NCI-H748 (cell line): ENCODE results near the gene ZSCAN22.
"Not testable (repeated sequence)": the region's sequence is repeated elsewhere in the genome, so short reads cannot be mapped to it uniquely, and the experiment has no call there.

Source experiments
- DNase-seq: peaks from one replicate; lab custom pipeline; 2025; ENCODE audit not compliant: unreplicated experiment; lab: John Stamatoyannopoulos, UW

The ZSCAN22 gene

GRCh38 chr19:58368561-58369360, 42.0 kb downstream of the ZSCAN22 start:
- DNase-seq = no peak

- DNase-seq = no peak
These were observed 45.7 kb downstream of the ZSCAN22 start for GRCh38 chr19:58372311-58373133.

- DNase-seq = no peak
These were observed 47.4 kb downstream of the ZSCAN22 start for GRCh38 chr19:58374200-58374599.

DNA sequence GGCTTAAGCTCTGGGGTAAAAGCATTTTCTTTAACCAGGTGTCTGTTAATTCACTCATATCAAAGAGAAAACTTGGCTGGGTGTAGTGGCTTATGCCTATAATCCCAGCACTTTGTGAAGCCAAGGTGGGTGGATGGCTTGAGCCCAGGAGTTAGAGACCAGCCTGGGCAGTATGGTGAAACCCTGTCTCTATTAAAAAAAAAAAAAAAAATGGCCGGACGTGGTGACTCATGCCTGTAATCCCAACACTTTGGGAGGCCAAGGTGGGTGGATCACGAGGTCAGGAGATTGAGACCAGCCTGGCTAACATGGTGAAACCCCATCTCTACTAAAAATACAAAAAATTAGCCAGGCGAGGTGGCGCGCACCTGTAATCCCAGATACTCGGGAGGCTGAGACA, 49.9 kb downstream of the ZSCAN22 start:
- not testable (repeated sequence) for DNase-seq

DNA sequence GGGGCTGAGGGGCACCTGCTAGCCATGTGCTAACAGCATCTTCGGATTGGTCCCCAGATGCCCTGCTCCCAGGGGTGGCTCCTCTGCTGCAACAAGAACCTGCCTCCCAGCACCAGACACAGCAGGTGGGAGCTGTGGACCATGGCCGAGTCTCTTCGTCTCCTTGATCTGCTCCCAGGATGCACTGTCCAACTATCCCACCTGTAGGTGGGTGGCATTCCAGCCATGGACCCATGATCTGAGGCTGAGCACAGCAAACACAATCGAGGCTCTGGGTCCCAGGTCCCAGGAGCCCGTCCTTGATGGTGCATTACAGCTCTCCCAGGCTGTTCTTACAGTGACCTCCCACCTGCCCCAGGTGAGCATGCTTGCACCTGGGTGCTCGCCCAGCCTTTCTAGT, 52.5 kb downstream of the ZSCAN22 start:
- DNase-seq = no peak

- DNase-seq = no peak
These were observed 53.4 kb downstream of the ZSCAN22 start for GRCh38 chr19:58380037-58380661.

DNA sequence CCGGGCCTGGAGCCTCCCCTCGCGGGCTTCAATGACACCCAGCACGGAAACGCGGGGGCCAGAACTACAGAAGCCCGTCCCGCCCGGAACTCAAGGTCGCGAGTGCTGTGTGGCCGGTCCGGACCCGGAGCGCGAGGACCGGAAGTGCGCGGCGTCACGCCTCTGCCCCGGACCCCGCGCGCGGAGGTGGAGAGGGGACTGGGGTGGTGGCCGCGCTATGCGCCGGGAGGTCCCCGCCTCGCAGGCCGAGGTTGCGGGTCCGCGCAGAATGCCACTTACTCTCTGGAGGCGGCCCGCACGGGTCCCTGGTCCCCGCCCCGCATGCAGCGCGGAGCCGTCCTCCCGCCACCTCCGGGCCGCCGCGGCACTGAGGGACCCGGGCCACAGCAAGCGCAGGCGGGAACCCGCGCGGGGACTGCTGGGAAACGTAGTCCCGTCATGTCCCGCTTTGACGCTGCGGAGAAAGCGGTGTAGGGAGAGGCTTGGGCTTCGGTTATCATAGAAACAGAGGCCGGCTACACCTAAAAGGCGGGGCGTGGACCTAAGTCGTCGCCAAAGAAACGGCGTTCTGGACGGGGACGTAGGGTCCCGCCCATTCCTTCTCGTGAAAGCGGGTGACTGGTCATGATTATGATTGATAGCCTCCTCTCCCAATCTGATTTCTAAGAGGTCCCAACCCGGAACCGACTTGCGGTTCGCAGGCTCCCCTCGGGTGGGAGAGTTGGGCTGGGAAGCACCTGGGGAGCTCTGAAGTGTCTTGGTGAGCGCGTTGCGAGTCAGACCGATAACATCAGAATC, 54.1 kb downstream of the ZSCAN22 start, which contains the start of gene ZNF837:
Gene ZNF837, minus strand, starts transcription at position 369 of the 798 bp plus-strand sequence. CDS start 11,698 bp downstream, outside the sequence.
- peak; percentile 100 for DNase-seq

DNA sequence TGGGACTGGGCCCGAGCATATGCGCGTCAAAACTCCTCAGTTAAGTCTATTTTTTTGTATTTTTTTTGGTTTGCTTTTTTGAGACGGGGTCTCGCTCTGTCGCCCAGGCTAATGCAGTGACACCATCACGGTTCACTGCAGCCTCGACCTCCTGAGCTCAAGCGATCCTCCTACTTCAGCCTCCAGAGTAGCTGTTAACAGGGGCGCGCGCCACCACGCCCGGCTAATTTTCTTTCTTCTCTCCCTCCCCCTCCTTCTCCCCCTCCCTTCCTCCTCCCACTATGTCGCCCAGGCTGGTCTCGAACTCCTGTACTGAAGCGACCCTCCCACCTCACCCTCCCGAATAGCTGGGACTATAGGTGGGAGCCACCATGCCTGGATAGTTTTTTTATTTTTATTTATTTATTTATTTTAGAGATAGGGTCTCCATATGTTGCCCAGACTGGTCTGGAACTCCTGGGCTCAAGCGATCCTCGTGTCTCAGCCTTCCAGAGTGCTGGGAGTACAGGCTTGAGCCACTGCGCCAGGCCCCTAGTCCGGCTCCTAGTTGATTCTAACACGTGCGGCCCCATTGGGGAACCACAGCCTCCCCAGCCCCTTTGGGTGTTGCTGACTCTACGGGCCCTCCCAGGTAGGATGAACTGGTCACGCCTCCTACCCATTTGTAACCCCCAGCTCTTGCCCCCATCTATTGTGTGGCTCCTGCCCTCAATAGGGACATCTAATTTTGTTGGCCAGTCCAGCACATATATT, 54.8 kb downstream of the ZSCAN22 start:
- no peak for DNase-seq

DNA sequence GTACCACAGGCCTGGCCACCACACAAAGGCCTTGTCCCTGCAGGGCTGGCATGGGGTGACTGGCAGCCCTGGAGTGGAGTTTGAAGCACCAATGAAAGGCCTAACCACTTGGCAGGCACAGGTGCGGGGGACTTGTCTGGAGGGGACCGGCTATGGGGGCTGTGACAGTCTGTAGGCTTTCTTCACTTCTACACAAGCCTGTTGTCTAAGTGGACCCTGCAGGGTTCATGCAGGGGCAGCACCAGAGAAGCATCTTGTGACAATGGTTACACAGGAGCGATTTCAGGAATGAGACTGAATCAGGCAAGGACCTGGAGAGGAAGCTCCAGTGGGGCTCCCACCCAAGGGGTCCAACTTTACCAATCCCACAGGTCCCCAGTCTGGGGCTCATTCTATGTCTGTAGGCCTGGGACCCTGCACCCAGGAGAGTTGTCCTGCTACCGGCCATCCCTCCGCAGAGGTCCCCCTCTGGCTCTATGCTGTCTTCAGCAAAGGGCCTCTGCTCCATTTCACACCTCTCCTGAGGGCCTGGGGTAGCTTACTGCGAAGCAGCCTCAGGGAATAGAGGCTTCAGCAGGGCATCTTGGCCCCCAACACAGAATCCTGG, 56.3 kb downstream of the ZSCAN22 start:
- no peak for DNase-seq

DNA sequence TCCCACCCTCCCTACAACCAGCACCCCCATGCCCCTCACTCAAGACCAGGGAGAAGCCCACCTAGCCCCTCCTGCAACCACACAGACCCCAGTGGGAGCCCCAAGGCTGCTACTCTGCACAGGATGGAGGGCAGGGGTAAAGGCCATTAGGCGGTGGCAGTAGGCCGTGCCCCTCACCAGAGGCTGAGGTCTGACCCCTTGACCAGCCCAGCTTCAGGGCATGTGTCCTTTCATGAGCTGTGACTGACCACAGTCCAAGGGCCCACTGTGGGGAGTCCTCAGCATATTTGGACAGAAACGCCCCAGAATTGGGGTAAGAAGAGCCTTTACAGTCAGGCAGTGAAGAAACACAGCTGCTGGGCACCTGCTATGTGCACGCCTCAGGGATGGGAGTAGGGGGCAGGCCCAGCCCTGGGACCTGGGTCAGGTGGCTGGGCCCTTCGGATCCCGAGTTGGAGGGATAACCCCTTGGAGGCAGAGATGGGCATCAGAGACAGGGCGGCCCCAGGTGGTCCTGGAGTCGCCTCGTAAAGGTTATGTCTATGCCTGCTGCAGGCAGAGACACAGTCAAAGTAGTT, 58.6 kb downstream of the ZSCAN22 start:
- DNase-seq = no peak

DNA sequence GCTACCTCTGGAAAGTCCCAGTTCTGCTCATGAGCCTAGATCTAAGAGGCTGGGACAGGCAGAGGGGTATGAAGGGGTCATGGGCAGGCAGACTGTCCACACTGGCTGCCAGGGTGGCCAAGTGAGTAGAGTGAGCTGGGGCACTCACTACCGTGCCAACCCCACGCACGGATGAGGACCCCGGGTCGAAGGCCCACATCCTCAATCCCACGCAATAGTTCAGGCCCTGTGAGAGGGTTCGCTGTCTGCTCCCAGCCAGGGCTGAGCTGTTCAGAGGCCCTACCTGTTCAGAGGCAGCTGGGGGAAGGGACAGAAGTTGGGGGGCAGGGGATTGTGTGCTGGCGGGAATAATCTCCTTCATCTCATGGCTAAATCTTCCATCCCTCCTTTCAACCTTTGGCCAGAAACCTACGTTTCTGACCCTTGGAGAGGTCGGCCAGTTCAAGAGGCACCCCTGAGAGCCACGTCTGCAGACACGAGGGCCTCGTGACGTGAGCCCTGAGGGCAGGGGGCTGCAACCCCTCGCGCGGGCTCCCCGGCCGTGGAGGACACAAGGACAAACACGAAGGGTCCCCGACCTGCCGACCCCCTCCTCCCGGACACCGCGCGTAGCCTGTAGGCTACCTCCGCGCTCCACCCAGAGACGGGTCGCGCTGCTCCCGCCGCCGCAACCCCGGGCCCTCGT, 59.2 kb downstream of the ZSCAN22 start:
- no peak for DNase-seq

GRCh38 chr19:58386576-58387337, 60.0 kb downstream of the ZSCAN22 start, which contains the start of gene RPS5:
RPS5 (plus strand) TSS chr19:58387269; CDS start chr19:58388138, 869 bp downstream.
- peak; percentile 100 for DNase-seq

DNA sequence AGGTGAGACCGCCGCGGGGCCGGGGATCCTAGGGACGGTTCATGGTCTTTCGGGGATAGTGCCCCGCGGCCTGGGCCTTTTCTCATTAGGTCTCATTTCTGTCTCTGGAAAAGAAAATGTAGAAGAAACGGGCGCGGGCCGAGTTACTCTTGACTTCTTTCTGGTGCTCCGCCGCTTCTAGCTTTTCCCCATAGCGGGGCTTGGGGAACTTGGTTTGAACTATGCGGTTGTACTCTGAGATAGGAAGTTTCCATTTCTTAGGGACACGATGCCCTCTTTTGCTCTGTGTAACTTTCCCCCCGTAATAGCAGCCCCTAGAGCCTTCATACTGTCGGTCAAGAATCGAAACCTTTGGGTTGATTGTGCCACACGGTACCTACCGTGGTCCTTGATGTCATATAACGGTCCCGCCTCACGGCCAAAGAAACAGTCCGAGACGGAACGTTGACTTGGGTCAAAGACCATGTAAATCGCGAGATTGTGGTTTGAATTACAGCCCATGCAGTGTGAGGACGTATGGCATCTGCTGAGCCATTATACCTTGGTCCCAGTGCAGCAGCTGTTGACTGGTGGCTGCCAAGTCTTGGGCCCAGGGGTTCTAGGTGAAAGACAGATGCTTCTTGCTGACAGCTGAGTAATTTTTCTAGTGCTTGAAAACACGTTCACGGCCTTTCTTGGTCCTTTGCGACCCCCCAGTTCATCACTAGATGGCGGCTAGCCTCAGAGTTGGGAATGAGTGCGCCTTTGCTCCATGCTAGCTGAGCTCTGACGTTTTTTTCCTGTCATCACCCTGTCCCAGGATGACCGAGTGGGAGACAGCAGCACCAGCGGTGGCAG, 60.8 kb downstream of the ZSCAN22 start:
- DNase-seq = no peak

- DNase-seq = no peak
These were observed 61.4 kb downstream of the ZSCAN22 start for GRCh38 chr19:58388175-58388526.
